HCT116 (cell line): Measurements from ENCODE around the gene TPO. TPM values are rescaled to one million over a fixed set of nuclear protein-coding genes. Genes with fewer than 3 reads are reported as not detected.

Source experiments
- ATAC-seq: fragments of 200-7000 bp; cut with Tn5 transposase; 2 replicates; pipeline ENCODE4 v1.9.1; 2020; ENCODE audit warnings: mild to moderate bottlenecking, moderate library complexity
- BruUV-seq: library from RNA; stranded (reverse); fragments of 400-500 nt; replicated peaks from 2 replicates; lab custom pipeline; 2021; lab: Mats Ljungman, UMichigan
- CTCF ChIA-PET: fragments of 300-600 bp; sonication (Branson Sonifier 250); formaldehyde crosslinking; loops from one replicate; lab custom pipeline; 2021; ENCODE audit warnings: antibody characterized with exemption; lab: Charles Lee
- POLR2A ChIA-PET: fragments of 300-600, 350-600 bp; sonication (Branson Sonifier 250); formaldehyde crosslinking; loops from one replicate; lab custom pipeline; 2021; ENCODE audit warnings: antibody characterized with exemption; lab: Charles Lee
- RAD21 ChIA-PET, 2 experiments: fragments of 300-600 bp; sonication (Branson Sonifier 250); formaldehyde crosslinking; loops; one replicate each; lab custom pipeline; 2023; ENCODE audit warnings: low total read pairs in 2 of 2; ENCODE audit not compliant: uncharacterized antibody in 2 of 2, unreplicated experiment in 2 of 2, low non-redundant PET in 1 of 2; lab: Charles Lee
- DNase-seq: peaks from one replicate; pipeline ENCODE4 v3.0.0-alpha.2; 2010; ENCODE audit warnings: low read depth, low spot score
- H2AFZ ChIP-seq: fragments of 200-600 bp; shearing (Covaris generic), sonication (generic); 2 replicates; pipeline ENCODE4 v1.6.1; 2017; ENCODE audit warnings: low read depth, mixed run types, mixed read lengths, antibody characterized with exemption, low read length; ENCODE audit not compliant: poor library complexity, severe bottlenecking
- H3K27ac ChIP-seq: 2 replicates; pipeline ENCODE4 v1.5.1; 2012; ENCODE audit warnings: low read depth, low read length
- H3K27me3 ChIP-seq: fragments of 200-600 bp; sonication (generic); 2 replicates; pipeline ENCODE4 v1.6.1; 2016; ENCODE audit warnings: mixed run types, low read length, mixed read lengths; ENCODE audit not compliant: insufficient read depth
- H3K36me3 ChIP-seq, 2 experiments: fragments of 200-500 bp in 1 of 2; fragments of 200-600 bp in 1 of 2; sonication (Bioruptor generic) in 1 of 2; sonication (generic) in 1 of 2; 2 replicates each; pipeline versions ENCODE4 v1.5.1 to v1.6.1; 2014 to 2016; ENCODE audit warnings: low read length in 2 of 2, inconsistent platforms in 1 of 2, mixed read lengths in 1 of 2, mixed run types in 1 of 2; ENCODE audit not compliant: insufficient read depth in 2 of 2, control insufficient read depth in 1 of 2
- H3K4me1 ChIP-seq, 2 experiments: fragments of 200-600 bp in 1 of 2; sonication (generic) in 1 of 2; 2 replicates each; pipeline versions ENCODE4 v1.5.1 to v1.6.1; 2012 to 2017; ENCODE audit warnings: low read length in 2 of 2, inconsistent platforms in 1 of 2, mild to moderate bottlenecking in 1 of 2, mixed read lengths in 1 of 2, mixed run types in 1 of 2, moderate library complexity in 1 of 2; ENCODE audit not compliant: insufficient read depth in 2 of 2, control insufficient read depth in 1 of 2
- H3K4me2 ChIP-seq: fragments of 200-600 bp; sonication (generic); 2 replicates; pipeline ENCODE4 v1.6.1; 2017; ENCODE audit warnings: mixed run types, low read length, mixed read lengths
- H3K4me3 ChIP-seq, 2 experiments: fragments of 200-600 bp in 1 of 2; sonication (generic) in 1 of 2; replicated peaks in 1 of 2; 2 replicates each; pipeline ENCODE4 v1.5.1; 2011 to 2016; ENCODE audit warnings: low read length in 2 of 2, control low read depth in 1 of 2, low read depth in 1 of 2, mild to moderate bottlenecking in 1 of 2, mixed read lengths in 1 of 2, mixed run types in 1 of 2
- H3K79me2 ChIP-seq: fragments of 200-600 bp; sonication (generic); 2 replicates; pipeline ENCODE4 v1.6.1; 2017; ENCODE audit warnings: mild to moderate bottlenecking, mixed run types, low read length, moderate library complexity, mixed read lengths; ENCODE audit not compliant: insufficient read depth
- H3K9ac ChIP-seq: fragments of 200-600 bp; sonication (generic); 2 replicates; pipeline ENCODE4 v1.6.1; 2016; ENCODE audit warnings: low read length, mixed read lengths
- H3K9me2 ChIP-seq: fragments of 200-600 bp; sonication (generic), shearing (Covaris generic); 2 replicates; pipeline ENCODE4 v1.6.1; 2017; ENCODE audit warnings: mixed run types, mild to moderate bottlenecking, moderate library complexity; ENCODE audit not compliant: insufficient read depth
- H3K9me3 ChIP-seq, 2 experiments: fragments of 200-500 bp in 1 of 2; fragments of 200-600 bp in 1 of 2; sonication (Bioruptor generic) in 1 of 2; sonication (generic) in 1 of 2; 2 replicates each; pipeline ENCODE4 v1.6.1; 2014 to 2017; ENCODE audit warnings: low read length in 2 of 2, mixed read lengths in 2 of 2, inconsistent platforms in 1 of 2, low read depth in 1 of 2, mild to moderate bottlenecking in 1 of 2, mixed run types in 1 of 2, moderate library complexity in 1 of 2; ENCODE audit not compliant: control insufficient read depth in 1 of 2, insufficient read depth in 1 of 2
- H4K20me1 ChIP-seq: fragments of 200-600 bp; sonication (generic), shearing (Covaris generic); 2 replicates; pipeline ENCODE4 v1.6.1; 2017; ENCODE audit warnings: mixed run types, mild to moderate bottlenecking, moderate library complexity; ENCODE audit not compliant: insufficient read depth
- CBX3 ChIP-seq: IDR thresholded peaks from 2 replicates; pipeline ENCODE4 v1.6.1; 2012; ENCODE audit warnings: low read depth
- ELF1 ChIP-seq: IDR thresholded peaks from 2 replicates; pipeline ENCODE4 v1.6.1; 2012; ENCODE audit warnings: low read depth, borderline replicate concordance
- EZH2 ChIP-seq: fragments of 200-600 bp; sonication (generic); IDR thresholded peaks from 2 replicates; pipeline ENCODE4 v1.6.1; 2017; ENCODE audit warnings: antibody characterized with exemption, mixed run types
- EZH2phosphoT487 ChIP-seq: fragments of 200-600 bp; IDR thresholded peaks from 2 replicates; pipeline ENCODE4 v1.6.1; 2018; ENCODE audit warnings: antibody characterized with exemption, borderline replicate concordance
- FOSL1 ChIP-seq: IDR thresholded peaks from 2 replicates; pipeline ENCODE4 v1.6.1; 2012; ENCODE audit warnings: low read depth
- POLR2A ChIP-seq: IDR thresholded peaks from 2 replicates; pipeline ENCODE4 v1.7.0; 2011; ENCODE audit warnings: borderline replicate concordance; ENCODE audit not compliant: insufficient read depth, insufficient read length; ENCODE audit errors: extremely low read depth
- POLR2AphosphoS5 ChIP-seq: IDR thresholded peaks from 2 replicates; pipeline ENCODE4 v1.6.1; 2011; ENCODE audit warnings: mild to moderate bottlenecking, low read depth, low read length, moderate library complexity
- TCF7L2 ChIP-seq: IDR thresholded peaks from 2 replicates; pipeline ENCODE4 v1.7.0; 2011; ENCODE audit warnings: borderline replicate concordance, inconsistent platforms; ENCODE audit not compliant: insufficient read depth, insufficient read length; ENCODE audit errors: extremely low read depth
- intact Hi-C: fragments of 100-400 bp; cut with micrococcal nuclease; formaldehyde crosslinking; loops from 2 replicates; pipeline ENCODE4 v1.10.0; 2022
- total RNA-seq: library from RNA; stranded (reverse); gene quantifications from one replicate; pipeline ENCODE4 v1.2.1, GENCODE V29; 2021; ENCODE audit not compliant: unreplicated experiment
- TF ChIP-seq, protein P1 (sequence below), 3 experiments: fragments of 200-600 bp in 1 of 3; sonication (generic) in 1 of 3; IDR thresholded peaks in 2 of 3; conservative IDR thresholded peaks in 1 of 3; 2 replicates each; pipeline ENCODE4 v1.5.1; 2012 to 2017; ENCODE audit warnings: low read depth in 2 of 3, low read length in 2 of 3, antibody characterized with exemption in 1 of 3, borderline replicate concordance in 1 of 3, control low read depth in 1 of 3, mild to moderate bottlenecking in 1 of 3, mixed read lengths in 1 of 3, mixed run types in 1 of 3, moderate library complexity in 1 of 3; ENCODE audit not compliant: insufficient read depth in 1 of 3
- TF ChIP-seq, protein P2 (sequence below): IDR thresholded peaks from 2 replicates; pipeline ENCODE4 v1.6.1; 2012; ENCODE audit warnings: low read depth
- TF ChIP-seq, protein P3 (sequence below): IDR thresholded peaks from 2 replicates; pipeline ENCODE4 v1.6.1; 2012
- TF ChIP-seq, protein P4 (sequence below): IDR thresholded peaks from 2 replicates; pipeline ENCODE4 v1.6.1; 2012
- TF ChIP-seq, protein P5 (sequence below): IDR thresholded peaks from 2 replicates; pipeline ENCODE4 v1.6.1; 2011; ENCODE audit warnings: mild to moderate bottlenecking, low read length, moderate library complexity; ENCODE audit not compliant: insufficient replicate concordance; ENCODE audit errors: extremely low read depth

The TPO gene
- total RNA-seq, 1 experiment from 2014 or later, result not detected

DNA sequence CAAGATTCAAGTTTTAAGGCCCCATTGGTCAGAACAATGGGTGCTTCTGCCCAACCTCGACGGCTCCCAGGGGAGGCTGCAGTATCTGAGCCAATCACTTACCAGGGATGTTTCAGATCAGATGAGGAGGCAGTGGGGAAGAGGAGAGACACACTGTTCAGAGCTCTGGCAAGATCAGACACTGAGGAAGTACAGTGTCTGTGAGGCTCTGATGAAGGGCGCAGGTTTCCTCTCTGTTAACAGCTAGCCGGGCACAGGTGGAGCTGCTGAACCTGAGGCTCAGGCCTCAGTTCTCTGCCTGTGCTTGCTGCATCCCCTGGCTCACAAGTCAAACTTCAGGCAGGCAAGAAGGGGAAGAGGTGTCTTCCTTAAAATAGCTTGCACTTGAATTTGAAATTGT, 69.7 kb downstream of the TPO start (continued):
- TF ChIP-seq, protein P1, sequence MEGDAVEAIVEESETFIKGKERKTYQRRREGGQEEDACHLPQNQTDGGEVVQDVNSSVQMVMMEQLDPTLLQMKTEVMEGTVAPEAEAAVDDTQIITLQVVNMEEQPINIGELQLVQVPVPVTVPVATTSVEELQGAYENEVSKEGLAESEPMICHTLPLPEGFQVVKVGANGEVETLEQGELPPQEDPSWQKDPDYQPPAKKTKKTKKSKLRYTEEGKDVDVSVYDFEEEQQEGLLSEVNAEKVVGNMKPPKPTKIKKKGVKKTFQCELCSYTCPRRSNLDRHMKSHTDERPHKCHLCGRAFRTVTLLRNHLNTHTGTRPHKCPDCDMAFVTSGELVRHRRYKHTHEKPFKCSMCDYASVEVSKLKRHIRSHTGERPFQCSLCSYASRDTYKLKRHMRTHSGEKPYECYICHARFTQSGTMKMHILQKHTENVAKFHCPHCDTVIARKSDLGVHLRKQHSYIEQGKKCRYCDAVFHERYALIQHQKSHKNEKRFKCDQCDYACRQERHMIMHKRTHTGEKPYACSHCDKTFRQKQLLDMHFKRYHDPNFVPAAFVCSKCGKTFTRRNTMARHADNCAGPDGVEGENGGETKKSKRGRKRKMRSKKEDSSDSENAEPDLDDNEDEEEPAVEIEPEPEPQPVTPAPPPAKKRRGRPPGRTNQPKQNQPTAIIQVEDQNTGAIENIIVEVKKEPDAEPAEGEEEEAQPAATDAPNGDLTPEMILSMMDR (IDR thresholded peaks at IDR 0.05 in 2 of 3, conservative IDR thresholded peaks at IDR 0.05 in 1 of 3; ENCODE audit: borderline replicate concordance in 1 of 3, insufficient read depth in 1 of 3, low read depth in 2 of 3, low read length in 2 of 3), result no peak

DNA sequence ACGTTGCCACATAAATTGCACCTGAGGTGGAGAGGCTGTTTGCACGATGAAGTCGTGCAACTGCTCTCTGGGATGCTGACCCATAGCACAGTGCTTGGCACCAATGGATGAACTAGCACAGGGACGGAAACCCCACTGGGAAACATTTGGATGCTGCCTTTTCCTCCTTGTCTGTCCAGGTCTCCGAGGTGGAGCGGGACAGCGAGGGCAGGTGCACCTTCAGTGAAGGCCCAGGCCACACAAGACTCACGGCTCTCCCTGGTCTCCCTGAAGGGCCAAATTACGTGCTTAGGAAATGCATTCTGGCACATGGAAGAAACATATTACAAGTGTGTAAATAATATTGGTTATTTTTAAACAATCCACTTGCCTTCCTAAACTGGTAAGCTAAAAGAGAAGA, 70.3 kb downstream of the TPO start:
- ChIA-PET RAD21 (no interaction called here), CTCF (no interaction called here), POLR2A (no interaction called here)
- H3K4me2 ChIP-seq, result no peak overlapping the region
- H3K36me3 ChIP-seq, result no peaks in the 10 kb centered on the region
- H3K79me2 ChIP-seq, result no peaks in the 10 kb centered on the region
- TF ChIP-seq CBX3, result no peak
- no peak for TF ChIP-seq EZH2phosphoT487
- no peak for TF ChIP-seq ELF1
- TF ChIP-seq POLR2AphosphoS5, result no peak
- no peak for TF ChIP-seq FOSL1
- TF ChIP-seq, protein P2, sequence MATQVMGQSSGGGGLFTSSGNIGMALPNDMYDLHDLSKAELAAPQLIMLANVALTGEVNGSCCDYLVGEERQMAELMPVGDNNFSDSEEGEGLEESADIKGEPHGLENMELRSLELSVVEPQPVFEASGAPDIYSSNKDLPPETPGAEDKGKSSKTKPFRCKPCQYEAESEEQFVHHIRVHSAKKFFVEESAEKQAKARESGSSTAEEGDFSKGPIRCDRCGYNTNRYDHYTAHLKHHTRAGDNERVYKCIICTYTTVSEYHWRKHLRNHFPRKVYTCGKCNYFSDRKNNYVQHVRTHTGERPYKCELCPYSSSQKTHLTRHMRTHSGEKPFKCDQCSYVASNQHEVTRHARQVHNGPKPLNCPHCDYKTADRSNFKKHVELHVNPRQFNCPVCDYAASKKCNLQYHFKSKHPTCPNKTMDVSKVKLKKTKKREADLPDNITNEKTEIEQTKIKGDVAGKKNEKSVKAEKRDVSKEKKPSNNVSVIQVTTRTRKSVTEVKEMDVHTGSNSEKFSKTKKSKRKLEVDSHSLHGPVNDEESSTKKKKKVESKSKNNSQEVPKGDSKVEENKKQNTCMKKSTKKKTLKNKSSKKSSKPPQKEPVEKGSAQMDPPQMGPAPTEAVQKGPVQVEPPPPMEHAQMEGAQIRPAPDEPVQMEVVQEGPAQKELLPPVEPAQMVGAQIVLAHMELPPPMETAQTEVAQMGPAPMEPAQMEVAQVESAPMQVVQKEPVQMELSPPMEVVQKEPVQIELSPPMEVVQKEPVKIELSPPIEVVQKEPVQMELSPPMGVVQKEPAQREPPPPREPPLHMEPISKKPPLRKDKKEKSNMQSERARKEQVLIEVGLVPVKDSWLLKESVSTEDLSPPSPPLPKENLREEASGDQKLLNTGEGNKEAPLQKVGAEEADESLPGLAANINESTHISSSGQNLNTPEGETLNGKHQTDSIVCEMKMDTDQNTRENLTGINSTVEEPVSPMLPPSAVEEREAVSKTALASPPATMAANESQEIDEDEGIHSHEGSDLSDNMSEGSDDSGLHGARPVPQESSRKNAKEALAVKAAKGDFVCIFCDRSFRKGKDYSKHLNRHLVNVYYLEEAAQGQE, result no peak
- no peak for TF ChIP-seq POLR2A
- TF ChIP-seq, protein P3, sequence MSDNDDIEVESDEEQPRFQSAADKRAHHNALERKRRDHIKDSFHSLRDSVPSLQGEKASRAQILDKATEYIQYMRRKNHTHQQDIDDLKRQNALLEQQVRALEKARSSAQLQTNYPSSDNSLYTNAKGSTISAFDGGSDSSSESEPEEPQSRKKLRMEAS, result no peak
- no peak for TF ChIP-seq EZH2
- no peak for TF ChIP-seq TCF7L2
- TF ChIP-seq, protein P4, sequence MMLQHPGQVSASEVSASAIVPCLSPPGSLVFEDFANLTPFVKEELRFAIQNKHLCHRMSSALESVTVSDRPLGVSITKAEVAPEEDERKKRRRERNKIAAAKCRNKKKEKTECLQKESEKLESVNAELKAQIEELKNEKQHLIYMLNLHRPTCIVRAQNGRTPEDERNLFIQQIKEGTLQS, result no peak
- TF ChIP-seq, protein P5, sequence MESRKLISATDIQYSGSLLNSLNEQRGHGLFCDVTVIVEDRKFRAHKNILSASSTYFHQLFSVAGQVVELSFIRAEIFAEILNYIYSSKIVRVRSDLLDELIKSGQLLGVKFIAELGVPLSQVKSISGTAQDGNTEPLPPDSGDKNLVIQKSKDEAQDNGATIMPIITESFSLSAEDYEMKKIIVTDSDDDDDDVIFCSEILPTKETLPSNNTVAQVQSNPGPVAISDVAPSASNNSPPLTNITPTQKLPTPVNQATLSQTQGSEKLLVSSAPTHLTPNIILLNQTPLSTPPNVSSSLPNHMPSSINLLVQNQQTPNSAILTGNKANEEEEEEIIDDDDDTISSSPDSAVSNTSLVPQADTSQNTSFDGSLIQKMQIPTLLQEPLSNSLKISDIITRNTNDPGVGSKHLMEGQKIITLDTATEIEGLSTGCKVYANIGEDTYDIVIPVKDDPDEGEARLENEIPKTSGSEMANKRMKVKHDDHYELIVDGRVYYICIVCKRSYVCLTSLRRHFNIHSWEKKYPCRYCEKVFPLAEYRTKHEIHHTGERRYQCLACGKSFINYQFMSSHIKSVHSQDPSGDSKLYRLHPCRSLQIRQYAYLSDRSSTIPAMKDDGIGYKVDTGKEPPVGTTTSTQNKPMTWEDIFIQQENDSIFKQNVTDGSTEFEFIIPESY, result no peak
- H3K9me3 ChIP-seq, result no peaks in the 10 kb centered on the region
- no peak for ATAC-seq
- H3K27me3 ChIP-seq, result no peaks in the 10 kb centered on the region
- no peaks in the 10 kb centered on the region for H4K20me1 ChIP-seq
- no peaks in the 10 kb centered on the region for H3K9me2 ChIP-seq
- no peak overlapping the region for H3K4me3 ChIP-seq
- no peak overlapping the region for H2AFZ ChIP-seq
- intact Hi-C loops, result no loop called here
- no peak overlapping the region for H3K9ac ChIP-seq
- DNase-seq, result no peak
- no peak overlapping the region for H3K27ac ChIP-seq
- no peaks in the 10 kb centered on the region for H3K4me1 ChIP-seq
- no TSS peak for BruUV-seq
